Measurements from ENCODE around the gene PTEN.

- TF ChIP-seq EZH2 (IDR thresholded peaks at IDR 0.05; ENCODE audit: borderline replicate concordance, low read depth, low read length, poor library complexity, severe bottlenecking): no peak
- no peak for TF ChIP-seq CTCF (conservative IDR thresholded peaks at IDR 0.05; ENCODE audit: low read depth, low read length)
Measured at GRCh38 chr10:87837445-87837844, 26.0 kb upstream of the PTEN start.

Data from A673 (cell line).